Dedifferentiated amniotic fluid mesenchymal stem cell (primary cell): ENCODE data around the gene TGFBR3.
"Not testable (repeated sequence)": the region's sequence is repeated elsewhere in the genome, so short reads cannot be mapped to it uniquely, and the experiment has no call there.

Source experiments
- DNase-seq: peaks from one replicate; pipeline ENCODE4 v3.0.0-alpha.2; 2016; ENCODE audit errors: extremely low spot score

Gene TGFBR3

DNA sequence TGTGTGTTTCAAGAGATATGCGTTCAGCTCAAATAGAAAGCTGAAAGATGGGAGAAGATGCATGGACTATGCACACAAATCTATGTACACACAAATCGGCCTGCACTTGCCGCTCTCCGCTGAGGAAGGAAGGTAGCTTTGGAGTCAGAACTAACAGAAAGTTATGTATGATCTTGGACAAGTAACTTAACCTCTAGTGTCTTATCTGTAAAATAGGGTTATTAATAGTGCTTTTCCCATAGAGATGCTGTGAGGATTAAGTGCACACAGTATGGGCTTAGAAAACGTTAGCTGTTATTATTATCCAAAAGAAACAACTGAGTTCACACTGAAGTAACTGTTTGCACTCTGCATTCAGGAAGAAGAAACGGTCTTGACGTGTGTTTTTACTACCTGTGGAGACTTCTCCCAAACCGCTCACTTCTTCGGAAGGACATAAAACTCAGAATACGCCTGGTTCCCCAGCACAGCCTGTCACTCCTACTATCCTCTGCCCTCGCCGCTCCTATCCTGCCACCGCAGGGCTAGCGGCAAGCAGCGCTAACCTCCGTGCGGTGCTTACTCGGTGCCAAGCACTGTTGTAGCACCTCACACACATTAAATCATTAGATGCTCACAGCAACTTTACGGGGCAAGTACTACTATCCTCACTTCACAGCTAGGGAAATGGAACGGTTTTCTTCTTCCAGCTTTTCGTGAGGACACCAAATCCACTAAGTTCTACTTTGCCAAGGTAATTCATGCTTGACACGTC lies 1.3 kb downstream of the TGFBR3 start:
- peak; percentile 22 for DNase-seq

DNA sequence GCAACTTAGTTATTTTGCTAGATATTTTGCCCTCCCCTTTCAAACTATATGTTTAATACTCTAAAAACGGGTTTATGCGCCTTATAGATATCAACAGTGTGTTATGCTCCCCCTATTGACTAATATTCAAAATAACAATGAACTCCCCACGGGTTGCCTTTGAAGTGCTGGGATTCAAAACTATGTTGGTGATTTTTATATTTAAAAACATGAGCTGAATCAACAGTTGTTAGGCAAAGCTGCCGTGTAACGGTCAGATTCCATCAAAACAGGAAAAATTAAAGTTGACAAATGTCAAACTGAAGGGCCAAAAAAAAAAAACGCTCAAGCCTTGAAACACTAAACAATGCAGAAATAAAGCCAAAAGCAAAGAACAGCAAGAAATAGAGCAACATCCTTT lies 2.5 kb downstream of the TGFBR3 start:
- DNase-seq: peak; percentile 48

DNA sequence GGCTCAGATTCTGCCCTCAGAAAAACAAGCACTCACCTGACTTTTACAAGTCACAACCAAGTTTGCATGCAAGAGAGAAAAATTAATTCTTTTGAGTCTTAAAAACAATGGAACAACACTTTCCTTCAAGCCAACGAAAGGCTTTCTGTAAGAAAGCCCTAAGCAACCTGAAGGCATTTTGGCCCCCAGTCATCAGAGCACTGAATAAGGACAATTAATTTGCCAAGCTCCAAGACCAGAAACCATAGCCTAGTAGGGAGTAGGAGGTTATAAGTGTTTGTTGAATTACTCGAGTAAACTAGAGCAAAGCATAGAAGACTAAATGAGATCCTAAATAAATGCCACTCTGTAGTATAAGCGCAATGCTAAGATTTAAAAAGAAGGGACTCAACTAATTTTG lies 4.7 kb downstream of the TGFBR3 start:
- DNase-seq: no peak

DNA sequence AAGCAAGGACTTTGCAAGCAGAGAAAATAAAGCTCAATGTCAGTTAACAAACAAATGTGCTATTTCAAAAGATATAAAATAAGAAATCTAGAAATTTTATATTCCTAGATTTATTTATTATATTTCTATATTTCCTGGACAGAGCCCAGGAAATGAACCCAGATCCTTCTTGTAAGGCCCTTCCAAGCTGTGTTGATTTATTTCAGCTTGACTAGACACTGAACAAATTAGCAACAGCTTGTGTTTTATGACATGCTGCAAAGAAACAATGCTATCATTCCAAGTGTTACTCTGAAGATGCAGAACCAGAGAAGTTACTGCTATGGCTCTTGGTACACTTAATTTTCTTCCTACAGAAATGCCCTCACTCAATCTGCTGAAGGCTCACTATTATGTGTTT lies 6.2 kb downstream of the TGFBR3 start:
- DNase-seq: no peak

DNA sequence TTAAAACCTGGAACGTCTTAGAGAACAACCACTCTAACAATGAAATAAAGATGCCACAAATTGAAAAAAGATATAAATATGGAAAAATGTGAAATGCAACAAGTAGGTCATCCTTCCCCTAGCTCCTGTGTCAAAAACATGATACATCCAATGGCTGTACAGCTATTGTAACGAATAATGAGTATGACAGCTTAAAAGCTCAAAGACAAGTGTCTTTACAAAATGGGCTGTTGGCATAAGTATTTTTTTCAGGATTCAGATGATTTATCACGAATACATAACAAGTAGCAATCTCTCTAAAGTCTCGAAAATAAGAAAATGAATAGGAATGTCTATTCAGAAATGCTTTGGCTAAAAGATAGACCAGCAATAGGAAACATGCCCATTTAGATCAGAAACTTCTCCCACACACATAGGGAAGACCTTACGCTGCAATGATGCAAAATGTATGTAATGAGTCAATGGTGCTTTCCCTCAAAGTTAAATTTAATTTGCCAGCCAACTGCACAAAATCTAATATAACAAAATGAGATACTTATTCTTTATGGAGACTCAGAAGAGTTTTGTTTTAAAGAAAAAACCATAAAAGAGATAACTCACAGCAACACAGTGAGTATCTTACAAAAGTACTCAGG lies 8.3 kb downstream of the TGFBR3 start:
- DNase-seq: peak; percentile 42

DNA sequence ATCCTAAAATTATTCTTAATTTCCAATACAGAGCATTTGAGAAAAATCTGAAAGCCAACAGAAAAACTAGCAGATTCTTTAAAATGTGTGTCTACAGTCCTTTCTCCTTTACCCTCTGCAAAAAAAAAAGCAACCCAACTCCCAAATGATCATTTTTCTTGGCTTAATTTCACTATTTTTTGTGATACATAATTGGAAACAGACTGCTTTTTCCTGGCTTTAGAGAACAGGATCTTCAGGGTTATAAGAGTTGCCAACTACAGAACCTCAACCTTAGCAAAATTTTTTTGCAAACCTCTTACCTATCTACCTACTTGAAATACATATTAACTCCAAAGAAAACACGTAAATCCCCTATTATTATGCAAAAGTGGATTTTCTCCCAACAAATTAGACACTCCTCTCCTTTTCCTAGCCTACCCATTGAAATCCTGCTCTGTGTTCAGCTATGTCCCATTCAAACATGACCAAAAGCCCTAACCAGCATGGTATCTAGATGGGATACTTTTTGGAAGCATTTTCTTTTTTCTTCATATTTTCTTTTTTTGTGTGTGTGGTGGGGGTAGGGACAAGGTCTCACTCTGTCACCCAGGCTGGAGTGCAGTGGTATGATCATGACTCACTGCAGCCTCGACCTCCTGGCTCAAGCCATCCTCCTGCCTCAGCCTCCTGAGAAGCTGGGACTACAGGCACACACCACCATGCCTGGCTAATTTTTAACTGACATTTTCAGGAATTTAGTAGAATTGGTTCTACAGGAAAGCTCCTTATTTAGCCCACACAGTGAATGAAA lies 9.0 kb downstream of the TGFBR3 start:
- peak; percentile 57 for DNase-seq

DNA sequence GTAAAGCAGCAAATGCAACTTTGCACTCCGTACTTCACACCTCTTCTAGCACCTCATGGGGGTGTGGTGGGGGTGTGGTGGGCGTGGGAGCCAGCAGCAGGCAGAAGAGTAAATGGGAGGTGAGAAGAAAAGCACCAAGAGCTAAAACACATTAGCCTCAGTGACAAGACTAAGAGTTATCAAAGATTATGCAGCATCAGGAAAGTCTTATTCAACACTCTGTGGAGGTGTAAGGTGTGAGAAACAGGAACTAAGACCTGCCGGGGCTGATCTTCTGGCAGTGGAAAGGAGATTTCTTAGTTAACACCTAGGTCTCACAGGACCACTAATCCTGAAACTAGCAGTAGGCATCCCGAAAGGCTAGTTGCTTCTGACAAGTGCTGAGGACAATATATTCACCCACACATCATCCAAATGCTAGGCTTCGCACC lies 9.9 kb downstream of the TGFBR3 start:
- DNase-seq: no peak

DNA sequence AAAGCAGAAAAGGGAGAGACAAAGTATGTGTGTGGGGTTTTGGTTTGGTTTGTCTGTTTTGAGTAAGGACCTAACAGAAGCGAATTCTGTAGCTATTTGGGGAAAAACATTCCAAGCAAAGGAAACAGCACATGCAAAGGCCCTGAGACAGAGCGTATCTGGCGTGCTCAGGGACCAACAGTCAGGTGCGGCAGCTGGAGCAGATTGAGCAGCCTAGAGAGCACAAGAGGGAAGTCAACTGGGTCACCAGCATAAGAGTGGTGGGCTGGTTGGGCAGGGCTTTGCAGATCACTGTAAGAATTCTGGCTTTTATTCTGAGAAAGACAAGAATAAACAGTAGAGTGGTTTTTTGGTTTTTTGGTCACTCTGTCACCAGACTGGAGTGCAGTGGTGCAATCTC lies 11.8 kb downstream of the TGFBR3 start:
- no peak for DNase-seq

DNA sequence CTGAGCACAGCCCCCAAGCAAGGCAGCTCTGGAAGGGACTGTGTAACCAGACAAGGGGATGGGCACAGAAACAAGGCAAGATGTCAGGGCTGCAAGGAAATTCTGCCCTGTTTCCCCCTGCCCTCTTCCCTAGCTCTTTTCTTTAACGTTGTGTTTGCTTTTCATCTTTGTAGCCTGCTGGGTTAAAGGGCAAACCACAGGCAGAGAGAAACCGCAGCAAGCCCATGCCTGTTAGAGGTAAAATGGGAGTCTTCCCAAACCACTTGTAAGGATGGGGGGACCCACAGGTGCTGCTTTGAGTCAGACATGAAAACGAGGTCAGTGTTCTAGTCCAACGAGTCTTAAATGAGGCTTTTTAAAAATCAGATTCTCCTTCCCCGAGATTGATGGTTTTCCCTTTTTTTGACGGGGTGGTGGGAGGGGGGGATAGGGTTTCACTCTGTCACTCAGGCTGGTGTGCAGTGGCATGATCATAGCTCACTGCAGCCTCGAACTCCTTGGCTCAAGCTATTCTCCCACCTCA lies 13.3 kb downstream of the TGFBR3 start:
- DNase-seq: no peak

DNA sequence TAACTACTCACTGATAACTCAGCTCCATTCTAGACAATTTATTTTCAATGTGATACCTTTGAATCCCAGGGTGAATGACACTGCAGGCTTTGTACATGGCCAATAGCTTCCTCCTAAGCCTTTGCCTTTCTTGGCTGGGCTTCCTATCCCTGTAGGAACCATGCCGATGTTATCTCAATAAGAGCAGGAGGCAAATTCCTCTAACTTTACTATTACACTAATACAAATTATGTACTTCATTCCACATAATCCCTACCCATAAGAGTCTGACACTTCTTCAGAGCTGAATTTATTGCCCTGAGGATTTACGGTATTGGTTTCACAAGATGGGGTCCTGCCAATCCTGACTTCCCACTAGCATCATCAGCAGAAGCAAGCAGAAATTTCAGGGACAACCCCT lies 14.0 kb downstream of the TGFBR3 start:
- DNase-seq: no peak

DNA sequence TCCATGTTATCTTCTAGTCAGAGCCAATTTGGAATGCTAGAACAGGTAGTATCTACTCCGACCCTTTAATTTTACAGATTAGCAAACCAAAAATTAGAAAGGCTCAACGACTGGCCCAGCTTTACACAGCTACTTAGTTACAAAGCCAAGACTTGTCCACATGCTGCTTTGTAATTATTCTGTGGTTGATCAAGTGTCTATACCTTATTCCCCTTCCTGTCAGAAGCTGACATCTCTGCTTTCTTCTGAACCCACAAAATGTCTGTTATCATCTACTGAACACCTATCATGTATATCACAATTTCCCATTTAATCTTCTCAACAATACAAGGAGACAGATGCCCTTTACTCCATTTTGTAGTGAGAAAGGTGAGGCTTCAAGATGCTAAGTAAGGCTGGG lies 15.6 kb downstream of the TGFBR3 start:
- no peak for DNase-seq

DNA sequence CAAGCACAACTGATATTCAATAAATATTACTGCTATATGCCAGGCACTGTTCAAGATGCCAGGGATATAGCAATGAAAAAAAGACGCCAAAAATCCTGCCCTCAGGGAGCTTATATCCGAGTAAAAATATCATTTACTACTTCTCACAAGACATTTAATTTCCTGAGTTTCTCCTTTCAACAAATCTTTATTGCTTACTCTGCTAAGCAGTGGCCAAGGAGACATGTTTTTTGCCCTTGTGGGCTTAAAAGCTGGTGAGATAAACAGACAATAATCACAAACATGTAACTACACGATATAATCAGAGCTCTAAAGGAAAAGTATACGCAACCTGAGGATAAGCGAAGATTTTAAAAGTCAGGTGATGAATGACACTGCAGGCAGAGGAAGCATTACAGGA lies 19.5 kb downstream of the TGFBR3 start:
- no peak for DNase-seq

DNA sequence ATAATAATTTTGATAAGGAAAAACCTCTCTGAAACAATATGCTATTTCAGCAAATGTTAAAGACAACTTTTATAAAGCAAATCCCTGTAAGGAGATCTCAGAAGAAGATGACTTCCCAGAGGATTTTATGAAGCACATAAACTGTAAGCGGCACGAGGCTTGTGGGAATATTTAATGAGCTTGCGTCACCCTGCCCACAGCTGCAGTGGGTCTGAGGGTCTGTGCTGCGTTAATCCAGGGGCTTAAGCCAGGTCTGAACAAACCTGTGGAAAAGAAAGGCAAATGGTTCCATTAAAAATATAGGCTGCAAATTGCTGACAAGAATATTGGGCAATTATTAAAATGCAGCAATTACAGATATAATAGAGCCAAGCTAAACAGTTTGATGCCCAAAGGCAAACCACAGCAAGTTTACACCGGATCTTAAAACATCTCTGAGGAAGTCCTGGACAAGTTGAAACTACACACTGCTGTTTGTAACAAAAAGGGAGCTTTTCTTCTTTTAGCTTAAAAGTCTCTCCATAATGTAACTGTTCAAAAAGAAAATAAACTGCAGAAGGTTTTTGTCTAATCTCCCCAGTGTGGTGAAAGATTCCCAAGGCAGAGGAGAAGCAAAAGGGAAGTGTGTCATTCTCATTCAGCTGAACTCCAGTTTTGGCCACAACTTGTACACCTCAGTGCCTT lies 21.8 kb downstream of the TGFBR3 start:
- DNase-seq: peak; percentile 22

DNA sequence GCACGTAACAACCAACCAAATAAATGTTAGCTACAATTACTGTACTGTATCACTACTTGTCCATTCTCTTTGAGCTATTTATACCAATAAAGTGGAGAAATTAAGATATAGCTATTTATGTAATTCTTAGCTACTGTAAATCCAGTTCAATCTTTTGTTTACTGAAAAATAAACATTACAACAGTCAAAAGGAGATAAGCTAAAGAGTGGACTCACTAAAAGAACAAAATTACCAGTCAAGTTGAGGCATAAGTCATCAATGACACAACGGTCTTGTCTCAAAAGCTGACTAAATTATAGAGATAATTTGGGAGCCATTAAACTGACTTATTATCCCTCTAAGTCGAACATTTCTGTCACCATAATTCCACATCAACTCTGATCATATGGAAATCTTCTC lies 22.5 kb downstream of the TGFBR3 start:
- DNase-seq: no peak

DNA sequence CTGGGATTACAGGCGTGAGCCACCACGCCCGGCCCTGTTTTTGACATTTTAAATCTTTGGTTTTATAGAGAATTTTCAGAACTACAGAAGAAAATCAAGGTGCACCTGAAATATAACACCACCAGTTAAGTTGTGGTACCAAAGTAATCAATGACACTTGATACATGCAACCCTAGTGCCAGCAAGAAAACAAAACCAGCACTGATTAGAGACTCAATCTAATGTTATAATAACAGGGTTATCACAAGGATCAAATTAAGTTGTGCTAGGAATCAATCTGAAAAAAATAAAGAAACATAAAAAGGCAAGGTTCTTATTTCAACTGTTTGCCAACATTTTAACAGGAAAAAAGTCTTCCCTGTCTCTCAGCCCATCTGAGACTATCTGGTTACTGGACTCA lies 23.8 kb downstream of the TGFBR3 start:
- DNase-seq: no peak

DNA sequence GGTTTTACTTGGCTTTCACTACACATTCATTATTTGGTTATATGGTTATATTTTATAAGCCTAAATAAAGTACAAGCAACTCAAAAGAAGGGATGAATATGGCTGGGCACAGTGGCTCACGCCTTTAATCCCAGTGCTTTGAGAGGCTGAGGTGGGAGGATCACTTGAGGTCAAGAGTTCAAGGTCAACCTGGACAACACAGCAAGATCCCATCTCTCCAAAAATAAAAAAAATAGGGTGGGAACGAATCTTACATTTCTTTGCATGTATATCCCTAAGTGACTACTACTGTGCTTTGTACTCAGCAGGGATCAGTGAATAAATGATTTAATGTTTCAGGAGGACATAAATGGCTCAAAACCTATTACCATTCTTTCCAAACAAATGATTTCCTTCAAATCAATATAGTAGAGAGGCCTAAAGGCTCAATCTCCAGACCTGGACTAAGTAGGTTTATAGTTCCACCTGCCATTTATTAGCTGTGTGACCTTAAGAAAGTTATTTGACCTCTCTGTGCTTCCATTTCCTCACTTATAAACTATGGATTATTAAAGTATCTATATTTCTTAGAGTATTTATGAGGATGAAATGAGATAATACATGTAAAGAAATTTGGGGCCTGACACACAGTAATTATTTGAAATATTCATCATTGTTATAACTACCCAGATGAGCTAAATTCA lies 28.3 kb downstream of the TGFBR3 start:
- DNase-seq: no peak

DNA sequence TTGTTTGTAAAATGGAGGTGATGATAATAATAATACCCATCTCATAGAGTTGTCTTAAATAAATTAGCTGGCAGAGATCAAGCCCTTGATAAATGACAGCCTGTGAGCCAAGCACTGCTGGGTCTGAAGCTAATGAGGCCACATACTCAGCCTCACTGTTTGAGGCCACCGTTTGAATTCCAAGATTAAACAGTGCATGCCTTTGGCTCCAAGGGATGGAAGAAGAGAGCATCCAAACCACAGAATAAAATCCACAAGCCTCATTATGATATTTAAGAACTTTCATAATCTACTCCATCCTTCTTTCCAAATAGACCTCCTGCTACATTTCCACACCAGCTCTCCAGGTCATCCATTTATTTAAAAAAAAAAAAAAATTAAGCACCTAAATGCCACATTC lies 29.0 kb downstream of the TGFBR3 start:
- DNase-seq: no peak

DNA sequence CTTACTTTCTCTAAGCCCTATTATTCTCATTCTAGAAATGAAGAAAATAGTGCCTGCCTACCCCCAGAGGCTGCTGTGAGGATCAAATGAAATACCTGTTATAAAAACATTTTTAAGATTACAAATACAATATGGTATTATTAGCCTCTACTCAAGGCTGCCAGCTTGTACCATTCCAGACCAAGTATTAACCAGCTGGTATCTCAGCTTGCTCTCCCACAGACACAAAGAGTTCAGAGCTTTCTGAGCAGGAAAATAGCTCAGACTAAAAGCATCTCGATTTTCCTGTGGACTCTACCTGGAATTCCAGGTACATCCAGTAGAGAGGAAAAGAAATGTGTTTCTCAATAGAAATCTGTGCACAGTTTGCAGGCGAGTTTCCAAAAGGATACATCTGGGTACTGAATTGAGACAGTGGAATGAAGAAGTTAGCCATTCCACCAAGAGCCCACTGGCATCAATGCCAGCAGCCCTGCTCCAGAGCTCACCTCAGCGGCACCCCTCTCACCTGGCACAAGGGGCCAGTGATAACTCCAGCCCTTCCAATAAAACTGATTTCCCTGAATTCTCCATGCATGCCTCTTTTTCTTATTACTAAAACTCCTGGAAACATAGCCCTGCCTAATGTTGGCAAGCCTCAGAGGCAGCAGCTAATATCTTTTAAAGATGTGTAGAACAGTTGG lies 31.0 kb downstream of the TGFBR3 start:
- no peak for DNase-seq

DNA sequence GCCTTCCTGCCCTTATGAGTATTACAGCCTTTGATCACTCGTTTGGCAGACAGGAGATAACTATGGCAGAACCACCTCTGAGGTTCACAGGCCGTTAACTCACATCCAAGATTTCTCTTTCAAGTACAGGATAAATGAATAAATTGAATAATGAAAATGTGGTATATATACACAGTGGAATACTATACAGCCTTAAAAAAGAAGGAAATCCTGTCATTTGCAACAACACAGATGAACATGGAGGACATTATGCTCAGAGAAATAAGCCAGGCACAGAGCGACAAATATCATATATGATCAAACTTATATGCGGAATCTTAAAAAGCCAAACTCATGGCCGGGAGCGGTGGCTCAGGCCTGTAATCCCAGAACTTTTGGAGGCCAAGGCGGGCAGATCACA lies 32.6 kb downstream of the TGFBR3 start:
- DNase-seq: no peak

DNA sequence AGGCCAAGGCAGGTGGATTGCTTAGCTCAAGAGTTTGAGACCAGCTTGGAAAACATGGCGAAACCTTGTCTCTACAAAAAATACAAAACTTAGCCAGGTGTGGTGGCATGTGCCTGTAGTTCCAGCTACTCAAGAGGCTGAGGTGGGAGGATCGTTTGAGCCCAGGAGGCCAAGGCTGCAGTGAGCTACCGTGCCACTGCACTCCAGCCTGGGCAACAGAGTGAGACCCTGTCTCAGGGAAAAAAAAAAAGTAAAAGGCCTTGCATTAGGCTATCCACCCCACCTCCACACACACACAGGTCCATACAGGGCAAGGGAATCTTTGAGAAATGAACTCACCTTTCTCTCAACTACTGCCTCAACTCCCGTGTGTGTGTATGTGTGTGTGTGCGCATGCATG lies 33.9 kb downstream of the TGFBR3 start:
- DNase-seq: not testable (repeated sequence)
